CD14-positive monocyte (primary cell): Measurements from ENCODE around the gene HBD. TPM values are rescaled to one million over a fixed set of nuclear protein-coding genes. Genes with fewer than 3 reads are reported as not detected.

ENCODE experiments used
- DNase-seq, 3 donors: peaks; one replicate each; pipeline ENCODE4 v3.0.0-alpha.2; 2011 to 2022
- H2AFZ ChIP-seq: 2 replicates; pipeline ENCODE4 v1.6.0; 2012; ENCODE audit warnings: mild to moderate bottlenecking, low read depth, low read length, inconsistent platforms; ENCODE audit not compliant: insufficient read depth, poor library complexity, severe bottlenecking
- H3K27ac ChIP-seq, 2 donors: 1 replicate in 1 of 2; 2 replicates in 1 of 2; pipeline ENCODE4 v1.5.1; 2012 to 2013; ENCODE audit warnings: low read length in 2 of 2, control low read depth in 1 of 2, inconsistent platforms in 1 of 2, low read depth in 1 of 2, mild to moderate bottlenecking in 1 of 2
- H3K27me3 ChIP-seq, 2 donors: one replicate each; pipeline versions ENCODE4 v1.6.0 to v1.6.1; 2011 to 2013; ENCODE audit warnings: low read length in 2 of 2; ENCODE audit not compliant: control insufficient read depth in 2 of 2, insufficient read depth in 2 of 2
- H3K36me3 ChIP-seq, 2 donors: replicated peaks in 1 of 2; 1 replicate in 1 of 2; 2 replicates in 1 of 2; pipeline versions ENCODE4 v1.5.1 to v1.6.1; 2012 to 2013; ENCODE audit warnings: low read length in 2 of 2, control low read depth in 1 of 2, inconsistent platforms in 1 of 2, mild to moderate bottlenecking in 1 of 2; ENCODE audit not compliant: insufficient read depth in 2 of 2, control insufficient read depth in 1 of 2
- H3K4me1 ChIP-seq, 2 donors: 1 replicate in 1 of 2; 2 replicates in 1 of 2; pipeline versions ENCODE4 v1.5.1 to v1.6.1; 2012 to 2013; ENCODE audit warnings: low read length in 2 of 2, control low read depth in 1 of 2, inconsistent platforms in 1 of 2, mild to moderate bottlenecking in 1 of 2, moderate library complexity in 1 of 2; ENCODE audit not compliant: insufficient read depth in 2 of 2, control insufficient read depth in 1 of 2
- H3K4me2 ChIP-seq: replicated peaks from 2 replicates; pipeline ENCODE3; 2012; ENCODE audit warnings: low read length, moderate library complexity, mild to moderate bottlenecking; ENCODE audit not compliant: poor library complexity, severe bottlenecking; ENCODE audit errors: extremely low read depth
- H3K4me3 ChIP-seq, 3 experiments: fragments of 200-600 bp in 1 of 3; sonication (generic) in 1 of 3; replicated peaks in 1 of 3; 1 replicate in 2 of 3; 2 replicates in 1 of 3; pipeline ENCODE4 v1.5.1; 2011 to 2013; ENCODE audit warnings: low read length in 3 of 3, mild to moderate bottlenecking in 3 of 3, control low read depth in 2 of 3, low read depth in 2 of 3, inconsistent platforms in 1 of 3, moderate library complexity in 1 of 3
- H3K79me2 ChIP-seq: 2 replicates; pipeline ENCODE4 v1.6.0; 2012; ENCODE audit warnings: mild to moderate bottlenecking, control low read depth, inconsistent platforms, low read length, moderate library complexity; ENCODE audit not compliant: insufficient read depth
- H3K9ac ChIP-seq: 2 replicates; pipeline ENCODE4 v1.6.0; 2017; ENCODE audit warnings: low read length, mild to moderate bottlenecking; ENCODE audit not compliant: insufficient read depth, poor library complexity, severe bottlenecking
- H3K9me3 ChIP-seq, 2 donors: replicated peaks in 1 of 2; 1 replicate in 1 of 2; 2 replicates in 1 of 2; pipeline versions ENCODE4 v1.5.1 to v1.6.1; 2012 to 2013; ENCODE audit warnings: low read length in 2 of 2, control low read depth in 1 of 2; ENCODE audit not compliant: control insufficient read depth in 1 of 2, insufficient read depth in 1 of 2
- H4K20me1 ChIP-seq: 2 replicates; pipeline ENCODE4 v1.6.0; 2012; ENCODE audit warnings: mild to moderate bottlenecking, low read length, control low read depth, moderate library complexity; ENCODE audit not compliant: insufficient read depth
- H3K27ac Mint-ChIP-seq, 7 donors: one replicate each; pipeline ENCODE4 v1.8.0; 2020; ENCODE audit warnings: mild to moderate bottlenecking in 7 of 7, mixed read lengths in 7 of 7, moderate library complexity in 6 of 7, inconsistent platforms in 2 of 7
- H3K27me3 Mint-ChIP-seq, 3 donors: one replicate each; pipeline ENCODE4 v1.8.0; 2021 to 2022; ENCODE audit warnings: low read depth in 3 of 3, mild to moderate bottlenecking in 3 of 3, mixed read lengths in 3 of 3, moderate library complexity in 3 of 3, inconsistent platforms in 1 of 3
- H3K36me3 Mint-ChIP-seq, 2 donors: one replicate each; pipeline ENCODE4 v1.8.0; 2020; ENCODE audit warnings: mixed read lengths in 2 of 2, inconsistent platforms in 1 of 2, mild to moderate bottlenecking in 1 of 2
- H3K4me1 Mint-ChIP-seq: one replicate; pipeline ENCODE4 v1.8.0; 2020; ENCODE audit warnings: mild to moderate bottlenecking, mixed read lengths
- H3K4me3 Mint-ChIP-seq, 2 donors: one replicate each; pipeline ENCODE4 v1.8.0; 2020; ENCODE audit warnings: mild to moderate bottlenecking in 2 of 2, mixed read lengths in 2 of 2, moderate library complexity in 1 of 2
- H3K9me3 Mint-ChIP-seq, 7 donors: one replicate each; pipeline ENCODE4 v1.8.0; 2020 to 2022; ENCODE audit warnings: mixed read lengths in 7 of 7, mild to moderate bottlenecking in 6 of 7, moderate library complexity in 6 of 7, inconsistent platforms in 2 of 7
- WGBS: methylation state at CpG from one replicate; pipeline ENCODE4 v1.1.5; 2013; ENCODE audit warnings: missing lambda C conversion rate; ENCODE audit not compliant: insufficient coverage; 5-methylcytosine and 5-hydroxymethylcytosine counted together
- intact Hi-C, 2 donors: fragments of 100-400 bp; cut with micrococcal nuclease; formaldehyde crosslinking; loops; one replicate each; pipeline versions ENCODE4 v1.15.0 to v1.15.1; 2023
- polyA plus RNA-seq, 3 donors: library from polyadenylated mRNA; depleted of rRNA in 1 of 3; unstranded in 2 of 3; stranded (reverse) in 1 of 3; fragments of 300-500 nt in 2 of 3; fragments of >200 nt in 1 of 3; fragmentation: Illumina TruSeq in 2 of 3; gene quantifications; 1 replicate in 2 of 3; 2 replicates in 1 of 3; pipeline ENCODE4 v1.2.3, GENCODE V29; 2012 to 2021
- TF ChIP-seq, protein P1 (sequence below): fragments of 200-600 bp; IDR thresholded peaks from one replicate; pipeline ENCODE4 v1.8.0; 2022; ENCODE audit warnings: antibody characterized with exemption, mild to moderate bottlenecking

HBD gene
- polyA plus RNA-seq, 3 donors = not detected

GRCh38 chr11:5276697-5277096 is 42.4 kb upstream of the HBD start:
- Histone ChIP-seq H3K27me3 (no peaks in the 10 kb centered on the region), H3K4me2 (no peak overlapping the region), H3K27ac (no peak overlapping the region), H3K4me1 (peaks cover 0 to 4% of the 10 kb centered on the region in 2 donors), H4K20me1 (no peaks in the 10 kb centered on the region), H2AFZ (no peak overlapping the region), H3K79me2 (no peaks in the 10 kb centered on the region), H3K36me3 (no peaks in the 10 kb centered on the region), H3K9ac (no peak overlapping the region), H3K9me3 (no peaks in the 10 kb centered on the region), H3K4me3 (no peak overlapping the region)
- intact Hi-C loops = no loop called here
- peaks cover 4% of the 10 kb centered on the region for H3K4me1 Mint-ChIP-seq
- no peak for DNase-seq
- H3K9me3 Mint-ChIP-seq = peaks cover 0 to 2% (median 0%) of the 10 kb centered on the region in 7 donors
- no peaks in the 10 kb centered on the region for H3K36me3 Mint-ChIP-seq
- TF ChIP-seq, protein P1, sequence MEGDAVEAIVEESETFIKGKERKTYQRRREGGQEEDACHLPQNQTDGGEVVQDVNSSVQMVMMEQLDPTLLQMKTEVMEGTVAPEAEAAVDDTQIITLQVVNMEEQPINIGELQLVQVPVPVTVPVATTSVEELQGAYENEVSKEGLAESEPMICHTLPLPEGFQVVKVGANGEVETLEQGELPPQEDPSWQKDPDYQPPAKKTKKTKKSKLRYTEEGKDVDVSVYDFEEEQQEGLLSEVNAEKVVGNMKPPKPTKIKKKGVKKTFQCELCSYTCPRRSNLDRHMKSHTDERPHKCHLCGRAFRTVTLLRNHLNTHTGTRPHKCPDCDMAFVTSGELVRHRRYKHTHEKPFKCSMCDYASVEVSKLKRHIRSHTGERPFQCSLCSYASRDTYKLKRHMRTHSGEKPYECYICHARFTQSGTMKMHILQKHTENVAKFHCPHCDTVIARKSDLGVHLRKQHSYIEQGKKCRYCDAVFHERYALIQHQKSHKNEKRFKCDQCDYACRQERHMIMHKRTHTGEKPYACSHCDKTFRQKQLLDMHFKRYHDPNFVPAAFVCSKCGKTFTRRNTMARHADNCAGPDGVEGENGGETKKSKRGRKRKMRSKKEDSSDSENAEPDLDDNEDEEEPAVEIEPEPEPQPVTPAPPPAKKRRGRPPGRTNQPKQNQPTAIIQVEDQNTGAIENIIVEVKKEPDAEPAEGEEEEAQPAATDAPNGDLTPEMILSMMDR = no peak
- peaks cover 0 to 3% (median 0%) of the 10 kb centered on the region in 3 donors for H3K27me3 Mint-ChIP-seq
- H3K27ac Mint-ChIP-seq = no peak overlapping the region
- WGBS = 75% methylated on average over 1 of the region's 2 CpGs
- no peak overlapping the region for H3K4me3 Mint-ChIP-seq

GRCh38 chr11:5275369-5276110 is 41.3 kb upstream of the HBD start:
- intact Hi-C loops = no loop called here
- no peak overlapping the region for H2AFZ ChIP-seq
- peaks cover 0 to 2% (median 0%) of the 10 kb centered on the region in 7 donors for H3K9me3 Mint-ChIP-seq
- H4K20me1 ChIP-seq = no peaks in the 10 kb centered on the region
- H3K36me3 Mint-ChIP-seq = no peaks in the 10 kb centered on the region
- DNase-seq = no peak
- no peak overlapping the region for H3K4me3 ChIP-seq
- H3K4me3 Mint-ChIP-seq = no peak overlapping the region
- no peaks in the 10 kb centered on the region for H3K27me3 Mint-ChIP-seq
- H3K9ac ChIP-seq = no peak overlapping the region
- H3K9me3 ChIP-seq = no peaks in the 10 kb centered on the region
- no peaks in the 10 kb centered on the region for H3K36me3 ChIP-seq
- no peak overlapping the region for H3K27ac Mint-ChIP-seq
- no peak overlapping the region for H3K27ac ChIP-seq
- no peak overlapping the region for H3K4me2 ChIP-seq
- peaks cover 0 to 1% of the 10 kb centered on the region in 2 donors for H3K4me1 ChIP-seq
- TF ChIP-seq, protein P1 = no peak
- H3K27me3 ChIP-seq = no peaks in the 10 kb centered on the region
- WGBS = 67% methylated on average over 1 of the region's 6 CpGs
- no peaks in the 10 kb centered on the region for H3K79me2 ChIP-seq
- H3K4me1 Mint-ChIP-seq = peaks cover under 1% of the 10 kb centered on the region
